Endothelial cell of umbilical vein (primary cell): ENCODE data around the gene PDCD7. TPM values are rescaled to one million over a fixed set of nuclear protein-coding genes. Genes with fewer than 3 reads are reported as not detected.
A peak's percentile ranks its signal among the peaks of the same experiment; 100 is the strongest.

Experiments used
- BruUV-seq: library from RNA; stranded (reverse); fragments of 400-500 nt; replicated peaks from 2 replicates; lab custom pipeline; 2021; lab: Mats Ljungman, UMichigan
- CTCF ChIA-PET: fragments of 300-600, 350-600 bp; sonication (Branson Sonifier 250); formaldehyde crosslinking; loops from one replicate; lab custom pipeline; 2021; ENCODE audit warnings: antibody characterized with exemption, inconsistent platforms; lab: Charles Lee
- POLR2A ChIA-PET: fragments of 300-600, 350-600 bp; sonication (Branson Sonifier 250); formaldehyde crosslinking; loops from one replicate; lab custom pipeline; 2021; ENCODE audit warnings: antibody characterized with exemption, inconsistent platforms; lab: Charles Lee
- DNase-seq: peaks from one replicate; pipeline ENCODE4 v3.0.0-alpha.2; 2011; ENCODE audit warnings: low read depth, low spot score
- FAIRE-seq: peaks from 2 replicates; lab custom pipeline; 2011; peaks lifted over from hg19 to GRCh38; lab: Jason Lieb, UNC
- H2AFZ ChIP-seq: 2 replicates; pipeline ENCODE4 v1.6.0; 2012; ENCODE audit warnings: low read depth, low read length, control low read depth, inconsistent platforms
- H3K27ac ChIP-seq: 2 replicates; pipeline ENCODE4 v1.5.1; 2011; ENCODE audit warnings: low read depth, mild to moderate bottlenecking, control low read depth, low read length, moderate library complexity; ENCODE audit not compliant: insufficient read depth
- H3K27me3 ChIP-seq, 2 experiments: 2 replicates each; pipeline versions ENCODE4 v1.6.0 to v1.6.1; 2011; ENCODE audit warnings: low read length in 2 of 2, mixed read lengths in 1 of 2; ENCODE audit not compliant: control insufficient read depth in 2 of 2, insufficient read depth in 2 of 2
- H3K36me3 ChIP-seq, 2 experiments: 2 replicates in 1 of 2; 3 replicates in 1 of 2; pipeline ENCODE4 v1.5.1; 2011; ENCODE audit warnings: low read length in 2 of 2, mild to moderate bottlenecking in 1 of 2, moderate library complexity in 1 of 2; ENCODE audit not compliant: control insufficient read depth in 2 of 2, insufficient read depth in 2 of 2; ENCODE audit errors: extremely low read depth in 1 of 2
- H3K4me1 ChIP-seq: 3 replicates; pipeline ENCODE4 v1.5.1; 2011; ENCODE audit warnings: mild to moderate bottlenecking, low read length; ENCODE audit not compliant: control insufficient read depth, insufficient read depth; ENCODE audit errors: extremely low read depth
- H3K4me2 ChIP-seq: 2 replicates; pipeline ENCODE4 v1.6.1; 2011; ENCODE audit warnings: low read length, control low read depth, mixed read lengths; ENCODE audit not compliant: insufficient read depth
- H3K4me3 ChIP-seq, 3 experiments: fragments of 200-600 bp in 1 of 3; sonication (generic), shearing (Covaris generic) in 1 of 3; replicated peaks in 1 of 3; 2 replicates each; pipeline ENCODE4 v1.5.1; 2011 to 2016; ENCODE audit warnings: control low read depth in 3 of 3, low read length in 3 of 3, mild to moderate bottlenecking in 2 of 3, inconsistent platforms in 1 of 3, low read depth in 1 of 3, moderate library complexity in 1 of 3; ENCODE audit not compliant: insufficient read depth in 1 of 3
- H3K79me2 ChIP-seq: 2 replicates; pipeline ENCODE4 v1.6.0; 2012; ENCODE audit warnings: low read length, inconsistent platforms; ENCODE audit not compliant: control insufficient read depth, insufficient read depth
- H3K9ac ChIP-seq: replicated peaks from 2 replicates; pipeline ENCODE3; 2011; ENCODE audit warnings: low read length, control low read depth; ENCODE audit not compliant: insufficient read depth; ENCODE audit errors: extremely low read depth
- H3K9me1 ChIP-seq: replicated peaks from 3 replicates; pipeline ENCODE4 v1.6.0; 2011; ENCODE audit warnings: mild to moderate bottlenecking, low read length; ENCODE audit not compliant: control insufficient read depth, insufficient read depth; ENCODE audit errors: extremely low read depth
- H3K9me3 ChIP-seq: replicated peaks from 2 replicates; pipeline ENCODE4 v1.5.1; 2012; ENCODE audit warnings: low read length, inconsistent platforms; ENCODE audit not compliant: control insufficient read depth, insufficient read depth
- H4K20me1 ChIP-seq: replicated peaks from 2 replicates; pipeline ENCODE3; 2011; ENCODE audit warnings: mild to moderate bottlenecking, low read length; ENCODE audit not compliant: control insufficient read depth, insufficient read depth; ENCODE audit errors: extremely low read depth
- GATA2 ChIP-seq: IDR thresholded peaks from 2 replicates; pipeline ENCODE4 v1.7.0; 2011; ENCODE audit warnings: low read depth, mild to moderate bottlenecking, moderate library complexity, mixed read lengths, low read length; ENCODE audit not compliant: insufficient read length, insufficient read depth
- MYC ChIP-seq: IDR thresholded peaks from one replicate; pipeline ENCODE4 v1.6.1; 2011; ENCODE audit warnings: mild to moderate bottlenecking, low read depth, low read length
- POLR2AphosphoS5 ChIP-seq: IDR thresholded peaks from 2 replicates; pipeline ENCODE4 v1.6.1; 2012; ENCODE audit warnings: low read depth, mild to moderate bottlenecking, control low read depth, low read length, moderate library complexity; ENCODE audit not compliant: insufficient read depth
- dilution Hi-C: fragments of 300-500 bp; cut with MboI; formaldehyde crosslinking; loops from one replicate; pipeline ENCODE4 v1.15.0; 2019; ENCODE audit warnings: low sequenced_read_pairs; ENCODE audit not compliant: extremely low pct_ligation_motif_present
- intact Hi-C: fragments of 100-400 bp; cut with micrococcal nuclease; formaldehyde crosslinking; loops from one replicate; pipeline ENCODE4 v1.10.0; 2022
- polyA plus RNA-seq, 4 experiments: library from polyadenylated mRNA; depleted of rRNA in 3 of 4; stranded (reverse) in 3 of 4; unstranded in 1 of 4; fragments of >200 nt; gene quantifications; 2 replicates each; pipeline versions ENCODE4 v1.2.1 to v1.2.3, GENCODE V29; 2011 to 2012; ENCODE audit warnings: missing spikeins in 1 of 4
- total RNA-seq: library from RNA; stranded (reverse); gene quantifications from 2 replicates; pipeline ENCODE4 v1.2.3, GENCODE V29; 2021
- TF ChIP-seq, protein P1 (sequence below), 2 donors: IDR thresholded peaks; 1 replicate in 1 of 2; 2 replicates in 1 of 2; pipeline ENCODE4 v1.5.1; 2011; ENCODE audit warnings: low read length in 2 of 2, mild to moderate bottlenecking in 2 of 2, moderate library complexity in 2 of 2, control low read depth in 1 of 2, inconsistent platforms in 1 of 2, low read depth in 1 of 2; ENCODE audit not compliant: insufficient read depth in 1 of 2; ENCODE audit errors: extremely low read depth in 1 of 2

Gene PDCD7
- total and polyA plus RNA-seq, 2 donors (not counting 3 experiments of a cell fraction or from before 2014, with no cell fraction given), result 12.1 to 19.5 TPM

GRCh38 chr15:65086680-65087111 lies 46.9 kb downstream of the PDCD7 start:
- DNase-seq (peak; percentile 11), FAIRE-seq (no peak)
- Histone ChIP-seq H3K36me3 (no peaks in the 10 kb centered on the region), H3K9ac (no peak overlapping the region), H3K9me1 (no peaks in the 10 kb centered on the region), H2AFZ (no peak overlapping the region), H3K4me1 (no peaks in the 10 kb centered on the region), H3K79me2 (no peaks in the 10 kb centered on the region), H3K4me2 (no peak overlapping the region), H3K4me3 (no peak overlapping the region), H3K27ac (no peak overlapping the region), H3K9me3 (no peaks in the 10 kb centered on the region), H3K27me3 (peaks cover 24 to 27% of the 10 kb centered on the region in 2 experiments), H4K20me1 (no peaks in the 10 kb centered on the region)
- ChIA-PET CTCF (interaction anchor here (0.9 to 8.8 kb wide), 8 partner anchors 9 to 358 kb away, joined by 3 to 64 read pairs (median 6); no protein-coding TSS in a partner anchor), POLR2A (no interaction called here)
- dilution Hi-C loops, result no loop called here
- TF ChIP-seq MYC, result no peak
- TF ChIP-seq, protein P1, sequence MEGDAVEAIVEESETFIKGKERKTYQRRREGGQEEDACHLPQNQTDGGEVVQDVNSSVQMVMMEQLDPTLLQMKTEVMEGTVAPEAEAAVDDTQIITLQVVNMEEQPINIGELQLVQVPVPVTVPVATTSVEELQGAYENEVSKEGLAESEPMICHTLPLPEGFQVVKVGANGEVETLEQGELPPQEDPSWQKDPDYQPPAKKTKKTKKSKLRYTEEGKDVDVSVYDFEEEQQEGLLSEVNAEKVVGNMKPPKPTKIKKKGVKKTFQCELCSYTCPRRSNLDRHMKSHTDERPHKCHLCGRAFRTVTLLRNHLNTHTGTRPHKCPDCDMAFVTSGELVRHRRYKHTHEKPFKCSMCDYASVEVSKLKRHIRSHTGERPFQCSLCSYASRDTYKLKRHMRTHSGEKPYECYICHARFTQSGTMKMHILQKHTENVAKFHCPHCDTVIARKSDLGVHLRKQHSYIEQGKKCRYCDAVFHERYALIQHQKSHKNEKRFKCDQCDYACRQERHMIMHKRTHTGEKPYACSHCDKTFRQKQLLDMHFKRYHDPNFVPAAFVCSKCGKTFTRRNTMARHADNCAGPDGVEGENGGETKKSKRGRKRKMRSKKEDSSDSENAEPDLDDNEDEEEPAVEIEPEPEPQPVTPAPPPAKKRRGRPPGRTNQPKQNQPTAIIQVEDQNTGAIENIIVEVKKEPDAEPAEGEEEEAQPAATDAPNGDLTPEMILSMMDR (IDR thresholded peaks at IDR 0.05; ENCODE audit: extremely low read depth in 1 of 2, insufficient read depth in 1 of 2, low read depth in 1 of 2, low read length in 2 of 2), result peak in 1 of 2 donors; percentile 36
- no peak for TF ChIP-seq GATA2
- intact Hi-C loops, result loop anchor here (1.0 kb wide), 1 partner anchor 32 kb away; no protein-coding TSS in a partner anchor
- no TSS peak for BruUV-seq

DNA sequence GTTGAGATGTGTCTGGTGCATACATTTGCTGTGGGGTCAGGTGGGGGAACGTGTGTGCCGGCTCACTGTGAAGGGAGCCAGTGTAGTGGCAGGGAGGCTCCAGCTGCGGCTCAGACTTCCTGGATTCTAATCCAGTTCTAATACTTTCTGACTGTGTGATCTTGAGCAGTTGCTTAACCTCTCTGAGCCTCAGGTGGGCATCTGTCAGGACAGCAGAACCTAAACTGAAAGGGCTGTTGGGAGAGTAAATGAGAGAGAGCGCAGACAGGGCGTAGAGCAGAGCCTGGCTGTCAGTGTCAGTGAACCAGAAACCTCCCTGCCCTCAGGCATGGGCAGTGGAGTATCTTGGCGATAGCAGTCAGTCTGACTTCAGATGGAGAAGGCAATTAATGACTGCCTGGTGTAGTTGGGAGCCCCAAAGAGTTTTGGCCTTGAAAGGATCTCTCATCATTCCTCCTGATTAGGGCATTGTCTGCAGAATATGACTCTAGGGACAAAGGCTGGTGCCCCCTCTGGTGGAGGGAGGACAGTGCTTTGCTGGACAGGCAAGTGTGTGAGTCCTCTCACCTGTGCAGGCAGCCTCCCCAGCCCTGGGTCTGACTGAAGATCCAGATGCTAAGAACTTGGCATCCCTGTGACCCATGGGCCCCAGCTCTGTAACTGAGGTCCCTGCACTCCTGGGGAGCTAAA lies 47.5 kb downstream of the PDCD7 start:
- H3K27me3 ChIP-seq, result peaks cover 28 to 29% of the 10 kb centered on the region in 2 experiments
- H3K9ac ChIP-seq, result no peak overlapping the region
- peak; percentile 18 for DNase-seq
- H3K79me2 ChIP-seq, result no peaks in the 10 kb centered on the region
- no peaks in the 10 kb centered on the region for H3K4me1 ChIP-seq
- H3K4me2 ChIP-seq, result no peak overlapping the region
- no peak overlapping the region for H3K4me3 ChIP-seq
- no peaks in the 10 kb centered on the region for H3K36me3 ChIP-seq
- H2AFZ ChIP-seq, result no peak overlapping the region
- POLR2A ChIA-PET, result interaction anchor here (0.5 kb wide), 1 partner anchor 414 kb away, joined by 3 read pairs; no protein-coding TSS in a partner anchor
- no TSS peak for BruUV-seq
- H3K9me1 ChIP-seq, result no peaks in the 10 kb centered on the region
- CTCF ChIA-PET, result interaction anchor here (0.9 to 8.8 kb wide), 9 partner anchors 10 to 355 kb away, joined by 3 to 64 read pairs (median 6); no protein-coding TSS in a partner anchor
- TF ChIP-seq POLR2AphosphoS5, result no peak
- TF ChIP-seq, protein P1 (IDR thresholded peaks at IDR 0.05; ENCODE audit: extremely low read depth in 1 of 2, insufficient read depth in 1 of 2, low read depth in 1 of 2, low read length in 2 of 2), result peak; percentile 20 to 57
- dilution Hi-C loops (no loop called here), intact Hi-C loops (loop anchor here (1.0 kb wide), 1 partner anchor 32 kb away; no protein-coding TSS in a partner anchor)
- no peak overlapping the region for H3K27ac ChIP-seq
- H3K9me3 ChIP-seq, result no peaks in the 10 kb centered on the region
- peak; percentile 62 for FAIRE-seq
- no peaks in the 10 kb centered on the region for H4K20me1 ChIP-seq
